GM19328 (cell line): ENCODE results near the gene USP2.
A peak's percentile ranks its signal among the peaks of the same experiment; 100 is the strongest.

ENCODE experiments used
- ATAC-seq: cut with Tn5 transposase; IDR thresholded peaks from one replicate; pipeline ENCODE4 v1.9.1; 2021; ENCODE audit warnings: mild to moderate bottlenecking, moderate library complexity; ENCODE audit not compliant: unreplicated experiment

Gene USP2

GRCh38 chr11:119381181-119381988, at the start of gene USP2:
Gene USP2, minus strand, starts transcription at chr11:119381690. Its CDS starts 8,210 bp downstream, at chr11:119373480.
- peak; percentile 92 for ATAC-seq

- ATAC-seq = no peak
Measured at GRCh38 chr11:119427279-119427678, 45.8 kb upstream of the USP2 start.

GRCh38 chr11:119426142-119426541, 44.7 kb upstream of the USP2 start:
- no peak for ATAC-seq

- no peak for ATAC-seq
Measured at GRCh38 chr11:119424775-119425174, 43.3 kb upstream of the USP2 start.

- no peak for ATAC-seq
Measured at GRCh38 chr11:119424276-119424675, 42.8 kb upstream of the USP2 start.

GRCh38 chr11:119423509-119424254, 42.2 kb upstream of the USP2 start:
- ATAC-seq = no peak

- no peak for ATAC-seq
Measured at GRCh38 chr11:119422809-119423508, 41.5 kb upstream of the USP2 start, which contains the start of gene THY1. Gene THY1, minus strand, starts transcription at chr11:119423172. Its CDS starts 2,267 bp downstream, at chr11:119420905.

GRCh38 chr11:119421941-119422808, 40.7 kb upstream of the USP2 start:
- ATAC-seq = no peak

GRCh38 chr11:119421351-119421750, 39.9 kb upstream of the USP2 start:
- no peak for ATAC-seq

- ATAC-seq = no peak
Measured at GRCh38 chr11:119420631-119421030, 39.1 kb upstream of the USP2 start.

GRCh38 chr11:119419834-119420492, 38.5 kb upstream of the USP2 start:
- no peak for ATAC-seq

- ATAC-seq = no peak
Measured at GRCh38 chr11:119419246-119419645, 37.8 kb upstream of the USP2 start.

GRCh38 chr11:119418759-119419158, 37.3 kb upstream of the USP2 start:
- no peak for ATAC-seq

- no peak for ATAC-seq
Measured at GRCh38 chr11:119417726-119418540, 36.4 kb upstream of the USP2 start.

- ATAC-seq = no peak
Measured at GRCh38 chr11:119416606-119417580, 35.4 kb upstream of the USP2 start.

GRCh38 chr11:119415966-119416365, 34.5 kb upstream of the USP2 start:
- ATAC-seq = no peak

- no peak for ATAC-seq
Measured at GRCh38 chr11:119415517-119415916, 34.0 kb upstream of the USP2 start.

- no peak for ATAC-seq
Measured at GRCh38 chr11:119414734-119415133, 33.2 kb upstream of the USP2 start.
